Activated CD4-positive, alpha-beta T cell treated with anti-CD3 and anti-CD28 coated beads for 1 hour (primary cell): ENCODE data around the gene ARHGAP33.

ENCODE experiments used
- DNase-seq: peaks from one replicate; pipeline ENCODE4 v3.0.0-alpha.2; 2020

ARHGAP33 gene, protein sequence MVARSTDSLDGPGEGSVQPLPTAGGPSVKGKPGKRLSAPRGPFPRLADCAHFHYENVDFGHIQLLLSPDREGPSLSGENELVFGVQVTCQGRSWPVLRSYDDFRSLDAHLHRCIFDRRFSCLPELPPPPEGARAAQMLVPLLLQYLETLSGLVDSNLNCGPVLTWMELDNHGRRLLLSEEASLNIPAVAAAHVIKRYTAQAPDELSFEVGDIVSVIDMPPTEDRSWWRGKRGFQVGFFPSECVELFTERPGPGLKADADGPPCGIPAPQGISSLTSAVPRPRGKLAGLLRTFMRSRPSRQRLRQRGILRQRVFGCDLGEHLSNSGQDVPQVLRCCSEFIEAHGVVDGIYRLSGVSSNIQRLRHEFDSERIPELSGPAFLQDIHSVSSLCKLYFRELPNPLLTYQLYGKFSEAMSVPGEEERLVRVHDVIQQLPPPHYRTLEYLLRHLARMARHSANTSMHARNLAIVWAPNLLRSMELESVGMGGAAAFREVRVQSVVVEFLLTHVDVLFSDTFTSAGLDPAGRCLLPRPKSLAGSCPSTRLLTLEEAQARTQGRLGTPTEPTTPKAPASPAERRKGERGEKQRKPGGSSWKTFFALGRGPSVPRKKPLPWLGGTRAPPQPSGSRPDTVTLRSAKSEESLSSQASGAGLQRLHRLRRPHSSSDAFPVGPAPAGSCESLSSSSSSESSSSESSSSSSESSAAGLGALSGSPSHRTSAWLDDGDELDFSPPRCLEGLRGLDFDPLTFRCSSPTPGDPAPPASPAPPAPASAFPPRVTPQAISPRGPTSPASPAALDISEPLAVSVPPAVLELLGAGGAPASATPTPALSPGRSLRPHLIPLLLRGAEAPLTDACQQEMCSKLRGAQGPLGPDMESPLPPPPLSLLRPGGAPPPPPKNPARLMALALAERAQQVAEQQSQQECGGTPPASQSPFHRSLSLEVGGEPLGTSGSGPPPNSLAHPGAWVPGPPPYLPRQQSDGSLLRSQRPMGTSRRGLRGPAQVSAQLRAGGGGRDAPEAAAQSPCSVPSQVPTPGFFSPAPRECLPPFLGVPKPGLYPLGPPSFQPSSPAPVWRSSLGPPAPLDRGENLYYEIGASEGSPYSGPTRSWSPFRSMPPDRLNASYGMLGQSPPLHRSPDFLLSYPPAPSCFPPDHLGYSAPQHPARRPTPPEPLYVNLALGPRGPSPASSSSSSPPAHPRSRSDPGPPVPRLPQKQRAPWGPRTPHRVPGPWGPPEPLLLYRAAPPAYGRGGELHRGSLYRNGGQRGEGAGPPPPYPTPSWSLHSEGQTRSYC

DNA sequence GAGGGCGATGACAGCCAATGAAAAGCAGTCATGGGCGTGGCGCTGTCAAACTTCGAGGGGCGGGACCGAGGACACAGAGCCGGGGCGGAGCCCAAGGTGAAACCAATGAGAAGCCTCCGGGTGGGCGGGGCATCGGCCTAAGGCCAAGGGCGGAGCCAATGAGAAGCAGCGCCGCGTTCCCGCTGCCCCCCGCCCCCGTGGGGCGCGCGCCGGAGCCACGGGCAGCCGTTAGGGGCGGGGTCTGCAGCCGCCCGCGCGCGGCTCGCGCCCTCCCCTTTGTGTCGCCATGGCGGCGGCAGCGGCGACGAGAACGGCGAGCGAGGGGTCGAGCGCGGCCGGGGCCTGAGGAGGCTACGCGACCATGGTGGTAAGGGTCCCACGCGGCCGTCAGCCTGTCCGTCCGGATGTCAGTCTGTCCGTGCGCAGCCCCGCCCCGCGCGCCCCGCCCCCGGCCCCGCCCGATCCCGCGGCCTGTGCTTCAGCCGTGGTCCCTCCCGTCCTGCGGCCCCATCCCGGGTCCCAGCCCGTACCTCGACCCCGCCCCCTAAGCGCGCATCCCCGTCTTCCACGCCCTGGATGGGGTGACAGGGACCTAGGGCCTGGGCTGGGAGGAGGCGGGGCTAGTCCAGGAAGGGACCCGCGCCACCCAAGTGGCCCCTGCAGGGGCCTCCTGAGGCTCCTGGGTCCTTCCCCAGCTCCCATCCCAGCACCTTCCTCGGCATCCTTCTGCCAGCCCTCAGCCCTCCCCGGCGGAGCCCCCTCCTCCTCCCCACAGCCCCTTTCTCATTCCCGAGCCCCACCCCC is at the start of gene ARHGAP33:
ARHGAP33 (plus strand) TSS at position 267 of the 804 bp plus-strand sequence; CDS start at position 362, 95 bp downstream.
- DNase-seq: peak; percentile 97

DNA sequence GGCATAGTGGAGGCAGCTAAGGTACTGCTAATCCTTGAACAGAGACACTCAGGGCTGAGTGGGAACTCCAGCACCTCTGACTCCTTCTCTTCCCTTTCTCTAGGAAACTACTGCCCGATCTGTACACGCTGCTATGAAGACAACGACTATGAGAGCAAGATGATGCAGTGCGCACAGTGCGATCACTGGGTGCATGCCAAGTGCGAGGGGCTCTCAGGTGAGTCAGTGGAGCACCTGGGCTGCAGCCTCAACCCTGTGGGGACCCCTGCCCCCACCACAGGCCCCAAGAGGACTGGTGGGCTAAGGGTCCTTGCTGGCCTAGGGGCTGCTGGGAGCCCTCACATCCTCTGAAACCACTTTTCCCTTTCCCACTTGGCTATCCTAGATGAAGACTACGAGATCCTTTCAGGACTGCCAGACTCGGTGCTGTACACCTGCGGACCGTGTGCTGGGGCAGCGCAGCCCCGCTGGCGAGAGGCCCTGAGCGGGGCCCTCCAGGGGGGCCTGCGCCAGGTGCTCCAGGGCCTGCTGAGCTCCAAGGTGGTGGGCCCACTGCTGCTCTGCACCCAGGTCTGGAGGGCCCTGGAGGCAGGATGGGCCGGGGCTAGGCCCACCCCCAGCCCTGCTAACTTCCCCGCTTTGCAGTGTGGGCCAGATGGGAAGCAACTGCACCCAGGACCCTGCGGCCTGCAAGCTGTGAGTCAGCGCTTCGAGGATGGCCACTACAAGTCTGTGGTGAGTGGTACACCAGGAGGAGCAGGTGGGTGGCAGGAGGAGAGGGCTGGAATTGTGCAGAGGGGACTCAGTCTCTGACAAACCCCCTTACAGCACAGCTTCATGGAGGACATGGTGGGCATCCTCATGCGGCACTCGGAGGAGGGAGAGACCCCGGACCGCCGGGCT is 48.1 kb upstream of the ARHGAP33 start:
- no peak for DNase-seq

DNA sequence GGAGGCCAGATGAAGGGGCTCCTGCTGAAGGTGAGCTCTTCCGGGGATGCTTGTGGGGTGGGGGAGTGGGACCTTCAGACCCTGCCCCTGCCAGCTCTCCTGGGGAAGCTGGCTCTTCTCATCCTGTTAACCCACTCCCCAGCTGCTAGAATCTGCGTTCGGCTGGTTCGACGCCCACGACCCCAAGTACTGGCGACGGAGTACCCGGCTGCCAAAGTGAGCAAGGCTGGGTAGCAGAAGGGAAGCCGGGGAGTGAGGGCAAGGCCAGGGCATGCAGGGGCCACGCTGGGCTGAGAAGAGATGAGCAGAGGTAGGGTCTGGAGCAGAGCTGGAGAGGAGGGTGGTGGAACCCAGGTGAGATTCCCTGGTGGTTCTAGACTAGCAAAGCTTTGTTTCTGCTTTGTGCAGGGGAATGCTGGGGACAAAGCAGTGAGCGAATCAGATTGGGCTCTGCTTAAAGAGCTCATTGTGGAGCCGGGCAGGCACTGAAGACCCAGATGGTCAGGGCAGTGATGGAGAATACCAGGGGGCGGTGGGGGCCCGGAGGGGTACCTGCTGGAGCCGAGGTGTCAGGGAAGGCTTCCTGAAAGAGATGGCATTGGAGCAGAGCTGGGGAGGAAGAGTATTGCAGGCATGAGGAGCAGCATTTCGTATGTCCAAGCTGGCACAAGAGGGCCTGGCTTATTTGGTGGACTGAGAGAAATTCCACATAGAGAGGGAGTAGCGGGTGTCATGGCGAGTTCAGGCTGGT is 47.2 kb upstream of the ARHGAP33 start:
- no peak for DNase-seq

DNA sequence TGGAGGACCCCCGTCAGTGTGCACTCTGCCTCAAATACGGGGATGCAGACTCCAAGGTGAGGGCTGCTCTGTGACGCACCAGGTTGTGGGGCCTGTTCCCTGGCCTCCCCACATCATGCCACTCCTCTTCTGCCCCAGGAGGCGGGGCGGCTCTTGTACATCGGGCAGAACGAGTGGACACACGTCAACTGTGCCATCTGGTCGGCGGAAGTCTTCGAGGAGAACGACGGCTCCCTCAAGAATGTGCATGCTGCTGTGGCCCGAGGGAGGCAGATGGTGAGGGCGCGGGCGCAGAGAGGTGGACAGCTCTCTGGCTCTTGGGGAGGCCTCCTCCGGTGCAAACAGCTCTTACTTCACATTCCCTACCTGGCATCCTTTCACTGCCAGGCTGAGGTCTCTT is 46.3 kb upstream of the ARHGAP33 start:
- DNase-seq: no peak

DNA sequence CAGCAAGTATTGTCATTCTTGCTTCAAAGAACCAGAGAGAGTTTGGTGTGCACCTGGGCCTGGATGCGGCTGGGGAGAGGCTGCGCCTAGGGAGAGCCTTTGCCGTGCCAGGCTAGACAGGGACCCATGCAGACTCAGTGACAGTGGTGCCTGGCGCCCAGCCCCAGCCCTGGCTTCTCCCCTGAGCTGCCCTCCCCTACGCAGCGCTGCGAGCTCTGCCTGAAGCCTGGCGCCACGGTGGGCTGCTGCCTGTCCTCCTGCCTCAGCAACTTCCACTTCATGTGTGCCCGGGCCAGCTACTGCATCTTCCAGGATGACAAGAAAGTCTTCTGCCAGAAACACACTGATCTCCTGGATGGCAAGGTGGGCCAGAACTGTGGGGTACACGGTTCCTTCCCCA is 45.6 kb upstream of the ARHGAP33 start:
- no peak for DNase-seq

DNA sequence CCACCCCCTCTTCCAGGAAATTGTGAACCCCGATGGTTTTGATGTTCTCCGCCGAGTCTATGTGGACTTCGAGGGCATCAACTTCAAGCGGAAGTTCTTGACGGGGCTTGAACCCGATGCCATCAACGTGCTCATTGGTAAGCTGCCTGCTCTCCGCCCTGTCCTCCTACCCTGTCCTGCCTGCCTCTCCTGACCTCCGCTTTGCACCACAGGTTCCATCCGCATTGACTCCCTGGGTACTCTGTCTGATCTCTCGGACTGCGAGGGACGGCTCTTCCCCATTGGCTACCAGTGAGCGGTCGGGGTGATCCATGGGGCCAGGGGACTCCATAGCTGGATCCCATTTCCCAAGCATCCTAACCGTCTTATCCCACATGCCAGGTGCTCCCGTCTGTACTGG is 45.0 kb upstream of the ARHGAP33 start:
- DNase-seq: no peak

DNA sequence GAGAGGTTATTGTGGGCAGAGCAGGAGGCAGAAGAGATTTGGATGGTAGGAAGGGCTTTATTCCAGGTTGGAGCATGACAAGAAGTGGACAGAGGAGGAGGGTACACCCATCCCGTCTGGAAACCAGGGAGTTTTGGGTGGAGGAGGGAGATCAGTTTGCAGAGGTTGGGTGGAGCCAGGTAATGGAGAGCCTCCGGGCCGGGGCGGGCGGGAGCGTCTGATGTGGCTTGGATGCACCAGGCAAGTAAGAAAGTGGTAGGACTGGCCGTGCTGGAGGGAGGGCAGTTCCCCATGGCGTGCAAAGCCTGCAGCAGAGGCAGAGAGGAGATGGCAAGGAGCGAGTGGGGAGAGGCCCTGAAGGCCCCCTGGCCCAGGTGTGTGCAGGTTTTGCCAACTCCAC is 44.0 kb upstream of the ARHGAP33 start:
- DNase-seq: no peak

DNA sequence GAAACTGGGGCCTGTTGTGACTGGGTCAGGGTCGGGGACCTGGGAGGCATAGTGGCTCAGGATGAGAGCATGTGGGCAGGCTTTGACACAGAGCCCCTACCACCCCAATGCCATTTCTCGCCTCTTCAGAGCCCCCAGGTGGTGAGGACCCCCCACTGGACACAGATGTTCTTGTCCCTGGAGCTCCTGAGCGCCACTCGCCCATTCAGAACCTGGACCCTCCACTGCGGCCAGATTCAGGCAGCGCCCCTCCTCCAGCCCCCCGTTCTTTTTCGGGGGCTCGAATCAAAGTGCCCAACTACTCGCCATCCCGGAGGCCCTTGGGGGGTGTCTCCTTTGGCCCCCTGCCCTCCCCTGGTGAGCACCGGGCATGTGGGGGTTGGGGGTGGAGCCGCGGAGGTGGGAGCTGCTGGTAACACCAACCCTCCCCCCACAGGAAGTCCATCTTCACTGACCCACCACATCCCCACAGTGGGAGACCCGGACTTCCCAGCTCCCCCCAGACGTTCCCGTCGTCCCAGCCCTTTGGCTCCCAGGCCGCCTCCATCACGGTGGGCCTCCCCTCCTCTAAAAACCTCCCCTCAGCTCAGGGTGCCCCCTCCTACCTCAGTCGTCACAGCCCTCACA is 43.5 kb upstream of the ARHGAP33 start:
- DNase-seq: no peak

DNA sequence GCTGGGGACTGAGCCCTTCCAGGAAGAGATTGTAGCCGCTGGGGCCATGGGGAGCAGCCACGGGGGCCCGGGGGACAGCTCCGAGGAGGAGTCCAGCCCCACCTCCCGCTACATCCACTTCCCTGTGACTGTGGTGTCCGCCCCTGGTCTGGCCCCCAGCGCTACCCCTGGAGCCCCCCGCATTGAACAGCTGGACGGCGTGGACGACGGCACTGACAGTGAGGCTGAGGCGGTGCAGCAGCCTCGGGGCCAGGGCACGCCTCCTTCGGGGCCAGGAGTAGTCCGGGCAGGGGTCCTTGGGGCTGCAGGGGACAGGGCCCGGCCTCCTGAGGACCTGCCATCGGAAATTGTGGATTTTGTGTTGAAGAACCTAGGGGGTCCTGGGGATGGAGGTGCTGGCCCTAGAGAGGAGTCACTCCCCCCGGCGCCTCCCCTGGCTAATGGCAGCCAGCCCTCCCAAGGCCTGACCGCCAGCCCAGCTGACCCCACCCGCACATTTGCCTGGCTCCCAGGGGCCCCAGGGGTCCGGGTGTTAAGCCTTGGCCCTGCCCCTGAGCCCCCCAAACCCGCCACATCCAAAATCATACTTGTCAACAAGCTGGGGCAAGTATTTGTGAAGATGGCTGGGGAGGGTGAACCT is 42.7 kb upstream of the ARHGAP33 start:
- DNase-seq: no peak

DNA sequence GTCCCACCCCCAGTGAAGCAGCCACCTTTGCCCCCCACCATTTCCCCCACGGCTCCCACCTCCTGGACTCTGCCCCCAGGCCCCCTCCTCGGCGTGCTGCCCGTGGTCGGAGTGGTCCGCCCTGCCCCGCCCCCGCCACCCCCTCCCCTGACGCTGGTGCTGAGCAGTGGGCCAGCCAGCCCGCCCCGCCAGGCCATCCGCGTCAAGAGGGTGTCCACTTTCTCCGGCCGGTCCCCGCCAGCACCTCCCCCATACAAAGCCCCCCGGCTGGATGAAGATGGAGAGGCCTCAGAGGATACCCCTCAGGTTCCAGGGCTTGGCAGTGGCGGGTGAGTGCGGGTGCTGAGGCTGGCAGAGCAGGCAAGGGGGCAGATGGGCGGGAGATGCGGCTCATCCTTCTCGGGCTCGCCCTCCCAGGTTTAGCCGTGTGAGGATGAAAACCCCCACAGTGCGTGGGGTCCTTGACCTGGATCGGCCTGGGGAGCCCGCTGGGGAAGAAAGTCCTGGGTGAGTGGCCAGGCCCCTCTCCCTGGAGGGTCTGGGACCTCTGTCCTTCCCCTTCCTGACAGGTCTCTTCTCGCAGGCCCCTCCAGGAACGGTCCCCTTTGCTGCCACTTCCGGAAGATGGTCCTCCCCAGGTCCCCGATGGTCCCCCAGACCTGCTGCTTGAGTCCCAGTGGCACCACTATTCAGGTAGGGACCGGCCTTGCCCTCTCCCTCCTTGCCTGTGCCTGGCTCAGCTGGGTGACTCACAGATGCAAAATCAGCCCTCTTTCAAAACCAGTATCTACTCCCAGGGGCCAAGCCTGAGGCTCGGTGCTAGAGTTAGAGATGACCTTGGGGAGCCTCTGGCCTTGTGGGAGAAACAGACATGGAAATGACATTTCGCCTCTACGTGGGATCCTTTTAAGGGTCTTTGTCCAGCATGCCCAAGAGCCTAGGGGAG is 41.9 kb upstream of the ARHGAP33 start:
- DNase-seq: no peak

DNA sequence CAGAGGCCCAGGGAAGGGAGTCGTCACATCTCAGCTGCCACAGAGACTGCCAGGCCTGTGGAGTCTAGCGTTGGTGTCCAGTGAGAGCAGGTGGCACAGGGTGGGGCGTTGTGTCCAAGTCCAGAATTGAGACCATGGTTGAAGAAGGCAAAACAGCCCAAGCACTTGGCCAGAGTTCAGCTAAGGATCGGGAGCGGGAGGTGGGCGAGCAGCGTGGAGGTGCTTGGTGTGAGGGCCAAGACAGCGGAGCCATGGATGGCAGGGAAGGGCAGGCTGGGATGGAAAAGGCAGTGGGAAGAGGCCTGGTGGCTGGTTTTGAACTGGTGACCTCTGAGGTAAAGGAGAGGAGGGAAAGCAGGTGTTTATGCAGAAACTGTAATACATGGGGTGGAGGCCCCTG is 41.1 kb upstream of the ARHGAP33 start:
- DNase-seq: no peak

DNA sequence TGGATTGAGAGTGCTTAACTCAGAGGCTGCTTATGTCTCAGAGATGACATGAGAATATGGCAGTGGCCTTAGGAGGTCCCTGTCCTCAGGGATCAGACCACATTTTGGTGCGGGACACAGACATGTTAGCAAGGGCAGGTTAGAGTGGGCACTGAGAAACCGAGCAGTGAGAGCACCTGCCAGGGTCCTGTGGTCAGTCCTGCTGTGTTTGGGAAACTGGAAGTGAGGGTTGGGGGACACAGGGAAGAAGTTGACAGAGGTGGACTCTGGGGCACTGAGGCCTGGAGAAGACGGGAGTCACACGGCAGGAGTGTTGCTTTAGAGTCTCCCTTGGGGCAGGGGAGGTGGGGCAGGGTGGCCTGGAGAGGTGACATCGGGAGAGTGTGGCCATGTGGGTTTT is 40.5 kb upstream of the ARHGAP33 start:
- DNase-seq: no peak

DNA sequence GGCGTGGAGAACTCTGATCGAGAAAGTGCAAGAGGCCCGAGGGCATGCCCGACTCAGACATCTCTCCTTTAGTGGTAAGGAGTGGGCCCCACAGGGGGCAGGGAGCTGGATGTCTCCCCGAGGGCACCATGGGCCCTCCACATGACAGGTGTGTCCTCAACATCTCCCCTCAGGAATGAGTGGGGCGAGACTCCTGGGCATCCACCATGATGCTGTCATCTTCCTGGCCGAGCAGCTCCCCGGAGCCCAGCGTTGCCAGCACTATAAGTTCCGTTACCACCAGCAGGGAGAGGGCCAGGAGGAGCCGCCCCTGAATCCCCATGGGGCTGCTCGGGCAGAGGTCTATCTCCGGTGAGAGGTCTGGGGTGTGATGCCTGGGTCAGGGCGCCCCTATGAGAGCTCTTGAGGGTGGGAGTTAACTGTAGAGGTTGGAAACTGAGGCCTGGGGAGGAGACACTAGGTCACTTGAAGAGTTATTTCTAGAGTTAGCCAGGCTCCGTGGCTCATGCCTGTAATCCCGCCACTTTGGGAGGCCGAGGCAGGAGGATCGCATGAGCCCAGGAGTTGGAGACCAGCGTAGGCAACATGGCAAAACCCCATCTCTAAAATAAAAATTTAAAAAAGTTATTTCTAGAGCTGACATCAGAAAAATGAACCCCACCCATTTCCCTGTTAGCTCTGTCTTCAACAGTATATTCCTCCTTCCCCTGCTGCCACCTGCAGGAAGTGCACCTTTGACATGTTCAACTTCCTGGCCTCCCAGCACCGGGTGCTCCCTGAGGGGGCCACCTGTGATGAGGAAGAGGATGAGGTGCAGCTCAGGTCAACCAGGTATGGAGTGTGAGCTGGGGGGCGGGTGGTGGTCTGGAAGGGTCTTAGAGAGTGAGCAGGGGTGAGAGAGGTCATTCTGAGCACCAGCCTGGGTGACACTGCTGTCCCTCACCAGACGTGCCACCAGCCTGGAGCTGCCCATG is 38.2 kb upstream of the ARHGAP33 start:
- no peak for DNase-seq

DNA sequence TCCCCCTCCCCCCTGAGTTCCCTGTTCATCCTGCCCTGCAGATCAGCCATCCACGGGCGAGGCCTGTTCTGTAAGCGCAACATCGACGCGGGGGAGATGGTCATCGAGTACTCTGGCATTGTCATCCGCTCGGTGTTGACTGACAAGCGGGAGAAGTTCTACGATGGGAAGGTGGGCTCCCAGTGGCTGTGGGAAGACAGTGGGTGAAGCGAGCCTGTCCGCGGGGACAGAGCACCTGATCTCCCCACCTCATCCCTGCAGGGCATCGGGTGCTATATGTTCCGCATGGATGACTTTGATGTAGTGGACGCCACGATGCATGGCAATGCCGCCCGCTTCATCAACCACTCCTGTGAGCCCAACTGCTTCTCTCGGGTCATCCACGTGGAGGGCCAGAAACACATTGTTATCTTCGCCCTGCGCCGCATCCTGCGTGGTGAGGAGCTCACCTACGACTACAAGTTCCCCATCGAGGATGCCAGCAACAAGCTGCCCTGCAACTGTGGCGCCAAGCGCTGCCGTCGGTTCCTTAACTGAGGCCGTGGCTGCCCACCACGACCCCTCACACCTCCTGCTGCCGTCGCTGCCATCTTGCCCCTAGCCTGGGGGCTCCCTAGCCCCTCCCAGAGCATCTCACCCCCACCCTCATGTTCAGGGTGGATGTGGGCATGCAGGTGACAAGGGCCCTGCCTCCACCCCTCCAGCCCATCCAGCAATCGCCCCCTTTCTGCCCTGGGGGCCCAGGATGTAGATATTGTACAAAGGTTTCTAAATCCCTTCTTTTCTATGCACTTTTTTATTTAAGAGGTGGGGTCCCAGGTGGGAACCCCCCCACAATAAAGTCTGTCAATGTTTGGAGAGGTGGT is 37.1 kb upstream of the ARHGAP33 start:
- no peak for DNase-seq

DNA sequence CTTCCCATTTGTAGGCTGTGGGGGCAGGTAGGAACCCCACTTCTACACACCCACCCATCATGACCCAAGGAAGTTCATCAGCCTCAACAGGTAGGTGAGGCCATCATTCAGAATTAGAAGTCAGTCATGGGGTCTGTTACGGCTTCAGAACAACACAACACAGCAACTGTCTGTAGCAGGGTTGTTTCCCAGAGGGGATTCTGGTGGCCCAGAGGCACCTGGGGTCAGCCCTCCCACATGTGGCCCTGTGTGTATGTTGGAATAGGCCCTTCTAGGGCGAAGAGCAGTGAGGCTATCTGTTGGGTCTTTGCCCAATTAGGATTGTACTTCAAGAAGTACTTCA is 36.5 kb upstream of the ARHGAP33 start:
- DNase-seq: no peak
